ENCODE measurements around the gene NLK. TPM values are rescaled to one million over a fixed set of nuclear protein-coding genes. Genes with fewer than 3 reads are reported as not detected.

Gene NLK
- total RNA-seq, 1 donor from 2014 or later, result 17.5 TPM

GRCh38 chr17:28008513-28008912 is 34.0 kb upstream of the NLK start:
- Mint-ChIP-seq H3K36me3 (ENCODE audit: unreplicated experiment) (no peaks in the 10 kb centered on the region), H3K27me3 (ENCODE audit: unreplicated experiment) (peaks cover 24% of the 10 kb centered on the region), H3K4me3 (ENCODE audit: unreplicated experiment) (no peak overlapping the region), H3K4me1 (ENCODE audit: unreplicated experiment) (no peaks in the 10 kb centered on the region), H3K9me3 (ENCODE audit: unreplicated experiment) (no peaks in the 10 kb centered on the region), H3K27ac (ENCODE audit: unreplicated experiment) (no peak overlapping the region)
- TF ChIP-seq, protein P1, sequence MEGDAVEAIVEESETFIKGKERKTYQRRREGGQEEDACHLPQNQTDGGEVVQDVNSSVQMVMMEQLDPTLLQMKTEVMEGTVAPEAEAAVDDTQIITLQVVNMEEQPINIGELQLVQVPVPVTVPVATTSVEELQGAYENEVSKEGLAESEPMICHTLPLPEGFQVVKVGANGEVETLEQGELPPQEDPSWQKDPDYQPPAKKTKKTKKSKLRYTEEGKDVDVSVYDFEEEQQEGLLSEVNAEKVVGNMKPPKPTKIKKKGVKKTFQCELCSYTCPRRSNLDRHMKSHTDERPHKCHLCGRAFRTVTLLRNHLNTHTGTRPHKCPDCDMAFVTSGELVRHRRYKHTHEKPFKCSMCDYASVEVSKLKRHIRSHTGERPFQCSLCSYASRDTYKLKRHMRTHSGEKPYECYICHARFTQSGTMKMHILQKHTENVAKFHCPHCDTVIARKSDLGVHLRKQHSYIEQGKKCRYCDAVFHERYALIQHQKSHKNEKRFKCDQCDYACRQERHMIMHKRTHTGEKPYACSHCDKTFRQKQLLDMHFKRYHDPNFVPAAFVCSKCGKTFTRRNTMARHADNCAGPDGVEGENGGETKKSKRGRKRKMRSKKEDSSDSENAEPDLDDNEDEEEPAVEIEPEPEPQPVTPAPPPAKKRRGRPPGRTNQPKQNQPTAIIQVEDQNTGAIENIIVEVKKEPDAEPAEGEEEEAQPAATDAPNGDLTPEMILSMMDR (IDR thresholded peaks at IDR 0.05), result no peak
- no peak for DNase-seq (ENCODE audit: extremely low spot score, unreplicated experiment)

- no peaks in the 10 kb centered on the region for H3K36me3 Mint-ChIP-seq (ENCODE audit: unreplicated experiment)
- no peaks in the 10 kb centered on the region for H3K4me1 Mint-ChIP-seq (ENCODE audit: unreplicated experiment)
- H3K4me3 Mint-ChIP-seq (ENCODE audit: unreplicated experiment), result no peak overlapping the region
- H3K9me3 Mint-ChIP-seq (ENCODE audit: unreplicated experiment), result no peaks in the 10 kb centered on the region
- no peak overlapping the region for H3K27ac Mint-ChIP-seq (ENCODE audit: unreplicated experiment)
- TF ChIP-seq, protein P1 (IDR thresholded peaks at IDR 0.05), result no peak
- DNase-seq (ENCODE audit: extremely low spot score, unreplicated experiment), result no peak
- peaks cover 32% of the 10 kb centered on the region for H3K27me3 Mint-ChIP-seq (ENCODE audit: unreplicated experiment)
Measured at GRCh38 chr17:28010406-28010805, 32.1 kb upstream of the NLK start.

GRCh38 chr17:28018439-28019070 is 23.9 kb upstream of the NLK start:
- Mint-ChIP-seq H3K36me3 (ENCODE audit: unreplicated experiment) (no peaks in the 10 kb centered on the region), H3K27ac (ENCODE audit: unreplicated experiment) (no peak overlapping the region), H3K9me3 (ENCODE audit: unreplicated experiment) (peaks cover 6% of the 10 kb centered on the region), H3K27me3 (ENCODE audit: unreplicated experiment) (peaks cover 23% of the 10 kb centered on the region), H3K4me1 (ENCODE audit: unreplicated experiment) (no peaks in the 10 kb centered on the region), H3K4me3 (ENCODE audit: unreplicated experiment) (no peak overlapping the region)
- no peak for DNase-seq (ENCODE audit: extremely low spot score, unreplicated experiment)
- TF ChIP-seq, protein P1 (IDR thresholded peaks at IDR 0.05), result no peak

GRCh38 chr17:28020515-28020914 is 22.0 kb upstream of the NLK start:
- H3K4me3 Mint-ChIP-seq (ENCODE audit: unreplicated experiment), result no peak overlapping the region
- no peak for DNase-seq (ENCODE audit: extremely low spot score, unreplicated experiment)
- H3K4me1 Mint-ChIP-seq (ENCODE audit: unreplicated experiment), result no peaks in the 10 kb centered on the region
- peaks cover 6% of the 10 kb centered on the region for H3K9me3 Mint-ChIP-seq (ENCODE audit: unreplicated experiment)
- peaks cover 14% of the 10 kb centered on the region for H3K27me3 Mint-ChIP-seq (ENCODE audit: unreplicated experiment)
- no peaks in the 10 kb centered on the region for H3K36me3 Mint-ChIP-seq (ENCODE audit: unreplicated experiment)
- no peak overlapping the region for H3K27ac Mint-ChIP-seq (ENCODE audit: unreplicated experiment)
- TF ChIP-seq, protein P1 (IDR thresholded peaks at IDR 0.05), result no peak

DNA sequence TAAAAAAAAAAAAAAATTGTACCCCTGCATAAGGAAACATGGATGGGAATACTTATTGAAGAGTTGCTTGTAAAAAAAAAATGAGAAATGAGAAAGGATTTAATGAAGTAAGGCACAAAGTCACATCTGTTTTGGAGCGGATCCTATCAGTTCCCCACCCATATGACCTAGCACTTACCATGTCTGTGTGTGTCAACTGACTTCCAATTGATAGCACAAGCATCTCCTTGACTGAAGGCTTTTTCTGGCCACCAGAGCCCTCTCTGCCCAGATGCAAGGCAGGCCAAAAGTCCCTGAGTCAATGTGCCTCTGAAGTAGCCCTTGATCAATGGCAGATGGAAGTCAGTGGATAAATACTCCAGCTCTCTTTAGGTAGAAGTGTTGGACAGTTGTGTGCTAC is 13.4 kb upstream of the NLK start:
- Mint-ChIP-seq H3K27ac (ENCODE audit: unreplicated experiment) (no peak overlapping the region), H3K4me1 (ENCODE audit: unreplicated experiment) (peaks cover 7% of the 10 kb centered on the region), H3K4me3 (ENCODE audit: unreplicated experiment) (no peak overlapping the region), H3K36me3 (ENCODE audit: unreplicated experiment) (no peaks in the 10 kb centered on the region), H3K9me3 (ENCODE audit: unreplicated experiment) (no peaks in the 10 kb centered on the region), H3K27me3 (ENCODE audit: unreplicated experiment) (peaks cover 10% of the 10 kb centered on the region)
- TF ChIP-seq, protein P1 (IDR thresholded peaks at IDR 0.05), result no peak
- no peak for DNase-seq (ENCODE audit: extremely low spot score, unreplicated experiment)
